COR-L47 (cell line): Measurements from ENCODE around the gene CIAO2B.
"Not testable (repeated sequence)": the region's sequence is repeated elsewhere in the genome, so short reads cannot be mapped to it uniquely, and the experiment has no call there.

Experiments
- DNase-seq: peaks from one replicate; lab custom pipeline; 2025; lab: John Stamatoyannopoulos, UW

Gene CIAO2B

DNA sequence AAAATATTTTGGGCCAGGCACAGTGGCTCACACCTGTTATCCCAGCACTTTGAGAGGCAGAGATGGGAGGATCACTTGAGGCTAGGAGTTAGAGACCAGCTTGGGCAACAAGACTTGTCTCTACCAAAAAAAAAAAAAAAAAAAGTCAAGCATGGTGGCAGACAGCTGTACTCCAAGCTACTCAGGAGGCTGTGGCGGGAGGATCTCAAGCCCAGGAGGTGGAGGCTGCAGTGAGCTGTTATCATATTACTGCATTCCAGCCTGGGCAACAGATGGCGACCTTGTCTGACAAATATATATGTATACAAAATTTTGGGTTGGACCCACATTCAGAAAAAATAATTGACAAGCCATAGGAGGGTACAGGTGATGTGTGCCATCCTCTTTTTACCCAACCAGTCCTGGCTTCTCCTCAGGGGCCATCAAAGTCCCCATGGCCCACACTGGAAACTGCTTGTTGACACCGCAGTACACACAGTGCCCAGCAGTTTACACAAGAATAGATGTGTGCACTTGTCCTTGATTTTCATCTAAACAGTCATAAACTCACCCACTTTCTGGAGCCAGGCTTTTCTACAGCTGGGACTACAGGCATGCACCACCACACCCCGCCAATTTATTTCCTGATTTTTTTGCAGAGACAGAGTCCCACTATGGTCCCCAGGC lies 2.8 kb upstream of the CIAO2B start:
- DNase-seq, result no peak

GRCh38 chr16:66936462-66936861 lies 2.3 kb upstream of the CIAO2B start:
- DNase-seq, result no peak

- DNase-seq, result no peak
Measured at GRCh38 chr16:66935314-66936011, 1.3 kb upstream of the CIAO2B start, which contains the start of gene CES2. CES2 (plus strand) TSS chr16:66935516; CDS start chr16:66935636, 120 bp downstream.

DNA sequence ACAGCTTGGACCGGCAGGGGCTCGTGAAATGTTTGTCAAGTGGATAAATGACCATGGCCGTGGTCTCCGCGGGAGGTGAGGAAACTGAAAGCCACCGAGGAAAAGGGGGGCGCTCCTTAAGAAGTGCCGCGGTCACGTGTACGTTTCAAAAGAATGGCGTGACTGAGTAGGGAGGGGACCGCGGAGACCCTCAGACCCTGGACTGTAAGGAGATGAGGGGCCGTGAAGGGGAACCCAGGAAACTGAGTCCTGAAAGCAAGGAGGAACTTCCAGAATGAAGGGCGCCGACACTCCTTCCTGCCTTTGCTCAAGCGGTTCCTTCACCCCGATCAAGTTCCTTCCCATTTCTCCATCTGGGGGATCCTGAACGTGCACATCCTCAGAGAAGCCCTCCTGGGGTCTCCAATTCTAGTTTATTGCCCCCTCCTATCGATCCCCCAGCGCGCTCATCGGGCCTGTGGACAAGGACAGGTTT lies 674 bp upstream of the CIAO2B start:
- DNase-seq, result not testable (repeated sequence)

DNA sequence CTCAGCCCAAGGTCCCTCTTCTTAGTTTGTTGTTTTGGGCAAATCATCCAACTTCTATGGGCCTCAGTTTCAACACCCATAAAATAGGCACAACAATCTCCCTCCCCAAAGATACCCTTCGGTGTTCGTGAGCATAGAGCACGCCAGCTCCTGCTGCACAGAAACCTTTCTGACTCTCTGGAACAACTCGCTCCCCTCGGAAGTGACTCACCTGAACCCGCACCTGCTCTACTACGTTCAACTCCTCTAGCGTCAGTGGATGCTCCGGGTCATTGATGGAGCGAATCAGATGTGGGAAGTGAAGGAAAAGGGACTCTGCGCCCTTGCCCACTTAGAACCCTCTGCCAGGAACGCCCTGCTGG lies 445 bp downstream of the CIAO2B start:
- DNase-seq, result no peak

GRCh38 chr16:66932076-66932475 lies 2.1 kb downstream of the CIAO2B start:
- no peak for DNase-seq

- DNase-seq, result no peak
Measured at GRCh38 chr16:66931665-66932064, 2.5 kb downstream of the CIAO2B start.

- no peak for DNase-seq
Measured at GRCh38 chr16:66930189-66930588, 4.0 kb downstream of the CIAO2B start.

DNA sequence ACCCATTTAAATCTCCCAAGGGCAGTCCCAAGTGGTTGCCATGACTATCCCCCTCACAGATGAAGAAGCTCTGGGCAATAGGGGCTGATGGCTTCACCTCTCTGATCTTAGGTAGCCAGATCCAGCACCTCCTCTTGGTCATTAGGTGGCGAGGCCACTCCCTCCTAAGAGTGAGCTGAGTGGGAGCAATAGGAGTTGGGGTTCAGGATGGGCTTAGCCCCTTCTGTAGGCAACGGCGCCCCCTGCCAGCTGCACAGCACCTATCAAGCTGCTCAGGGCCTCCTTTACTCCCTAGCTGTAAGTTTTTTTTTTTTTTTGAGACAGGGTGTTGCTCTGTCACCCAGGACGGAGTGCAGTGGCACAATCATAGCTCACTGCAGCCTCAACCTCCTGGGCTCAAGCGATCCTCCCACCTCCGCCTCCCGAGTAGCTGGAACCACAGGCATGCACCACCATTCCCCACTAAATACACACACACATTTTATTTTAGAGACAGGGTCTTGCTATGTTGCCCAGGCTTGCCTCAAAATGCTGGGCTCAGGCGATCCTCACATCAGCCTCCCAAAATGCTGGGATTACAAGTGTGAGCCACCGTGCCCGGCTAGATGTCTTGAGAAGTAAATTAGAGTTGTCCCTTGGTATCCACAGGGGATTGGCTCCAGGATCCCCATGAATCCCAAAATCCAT lies 5.4 kb downstream of the CIAO2B start:
- no peak for DNase-seq

DNA sequence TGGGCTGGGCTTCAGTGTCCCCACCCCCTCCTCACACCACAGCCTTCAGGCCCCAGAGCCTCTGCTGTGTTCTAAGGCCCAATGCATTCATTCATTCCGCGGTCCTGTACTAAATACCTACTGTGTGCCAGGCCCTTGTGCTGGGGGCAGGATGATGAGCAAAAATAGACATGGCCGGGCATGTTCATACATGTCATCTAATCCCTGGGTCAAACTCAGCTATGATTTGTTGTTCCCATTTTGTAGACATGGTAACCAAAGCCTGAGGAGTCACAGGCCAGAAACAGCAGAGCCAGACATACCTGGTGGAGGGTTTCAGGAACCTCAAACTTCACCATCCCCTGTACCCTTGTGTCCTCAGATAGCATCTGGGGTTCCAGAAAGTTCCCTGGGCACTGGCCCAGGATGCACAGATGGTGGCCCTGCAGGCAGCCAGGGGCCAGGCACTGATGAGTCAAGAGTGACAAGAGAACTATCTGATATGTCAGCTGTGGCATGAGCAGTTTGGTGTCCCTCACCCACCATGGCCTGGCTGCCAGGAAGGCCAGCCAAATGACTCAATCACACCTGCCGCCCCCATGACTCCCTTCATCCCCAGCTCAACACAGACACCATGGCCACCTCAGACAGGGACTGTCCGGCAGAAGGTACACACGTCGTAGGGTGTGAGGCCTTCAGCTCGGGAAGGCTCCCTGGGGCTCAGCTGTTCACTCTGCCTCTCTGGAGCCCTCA lies 6.1 kb downstream of the CIAO2B start:
- DNase-seq, result no peak

- no peak for DNase-seq
Measured at GRCh38 chr16:66926961-66927436, 7.2 kb downstream of the CIAO2B start.

- no peak for DNase-seq
Measured at GRCh38 chr16:66926171-66926947, 7.8 kb downstream of the CIAO2B start.

- DNase-seq, result no peak
Measured at GRCh38 chr16:66925322-66925840, 8.8 kb downstream of the CIAO2B start, which contains the start of gene RRAD. RRAD (minus strand) TSS chr16:66925535; CDS start chr16:66925179, 356 bp downstream.

DNA sequence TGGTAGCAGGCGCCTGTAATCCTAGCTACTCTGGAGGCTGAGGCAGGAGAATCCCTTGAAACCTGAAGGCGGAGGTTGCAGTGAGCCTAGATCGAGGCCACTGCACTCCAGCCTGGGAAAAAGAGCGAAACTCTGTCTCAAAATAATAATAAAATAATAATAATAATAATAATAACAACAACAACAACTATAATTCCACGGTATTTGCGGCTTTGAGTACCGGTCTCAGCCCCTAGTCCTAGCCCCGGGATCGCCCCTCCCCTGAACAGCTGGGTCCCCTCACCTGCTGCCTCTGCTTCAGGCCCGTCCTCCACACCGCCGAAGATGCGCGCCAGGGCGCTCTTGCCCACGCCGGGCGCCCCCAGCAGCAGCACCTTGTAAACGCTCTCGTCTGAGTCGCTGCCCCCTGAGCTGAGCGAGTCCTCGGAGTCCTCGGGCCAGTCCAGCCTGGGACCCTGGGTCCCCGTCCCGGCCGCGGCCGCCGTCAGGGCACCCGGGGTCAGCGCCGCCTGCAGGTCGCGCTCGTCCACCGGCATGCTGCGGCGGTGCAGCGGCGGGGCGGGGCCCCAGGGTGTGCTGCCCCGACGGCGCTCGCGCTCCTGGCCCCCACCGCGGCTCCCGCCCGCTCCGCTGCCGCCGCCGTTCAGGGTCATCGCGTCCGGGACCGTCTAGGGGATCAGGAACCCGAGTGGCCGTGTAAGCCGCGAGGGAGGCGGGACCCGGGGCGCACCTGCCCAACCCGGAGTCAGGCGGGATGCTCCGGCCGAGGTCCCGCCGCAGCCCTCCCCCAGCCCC lies 9.5 kb downstream of the CIAO2B start:
- DNase-seq, result no peak

- DNase-seq, result no peak
Measured at GRCh38 chr16:66923866-66924265, 10.3 kb downstream of the CIAO2B start.

DNA sequence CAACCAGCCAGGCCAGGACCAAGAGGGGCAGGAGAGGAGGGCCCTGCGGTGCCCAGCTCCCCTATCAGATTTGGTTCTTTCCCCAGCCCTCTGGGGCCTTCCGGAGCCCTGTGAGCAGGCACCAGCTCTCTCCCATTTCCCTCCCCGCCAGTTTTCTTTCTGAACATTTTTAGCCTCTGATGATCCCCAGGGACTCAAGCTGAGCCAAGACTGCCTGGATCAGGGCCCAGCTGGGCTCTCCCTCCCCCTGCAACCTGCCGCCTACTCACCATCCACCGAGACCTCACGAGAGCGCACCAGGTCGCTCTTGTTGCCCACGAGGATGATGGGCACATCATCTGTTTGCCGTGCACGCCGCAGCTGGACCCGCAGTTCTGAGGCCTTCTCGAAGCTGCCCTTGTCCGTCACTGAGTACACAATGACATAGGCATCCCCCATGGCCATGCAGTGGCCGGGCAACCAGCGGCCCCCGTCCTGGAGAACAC lies 10.9 kb downstream of the CIAO2B start:
- DNase-seq, result no peak

DNA sequence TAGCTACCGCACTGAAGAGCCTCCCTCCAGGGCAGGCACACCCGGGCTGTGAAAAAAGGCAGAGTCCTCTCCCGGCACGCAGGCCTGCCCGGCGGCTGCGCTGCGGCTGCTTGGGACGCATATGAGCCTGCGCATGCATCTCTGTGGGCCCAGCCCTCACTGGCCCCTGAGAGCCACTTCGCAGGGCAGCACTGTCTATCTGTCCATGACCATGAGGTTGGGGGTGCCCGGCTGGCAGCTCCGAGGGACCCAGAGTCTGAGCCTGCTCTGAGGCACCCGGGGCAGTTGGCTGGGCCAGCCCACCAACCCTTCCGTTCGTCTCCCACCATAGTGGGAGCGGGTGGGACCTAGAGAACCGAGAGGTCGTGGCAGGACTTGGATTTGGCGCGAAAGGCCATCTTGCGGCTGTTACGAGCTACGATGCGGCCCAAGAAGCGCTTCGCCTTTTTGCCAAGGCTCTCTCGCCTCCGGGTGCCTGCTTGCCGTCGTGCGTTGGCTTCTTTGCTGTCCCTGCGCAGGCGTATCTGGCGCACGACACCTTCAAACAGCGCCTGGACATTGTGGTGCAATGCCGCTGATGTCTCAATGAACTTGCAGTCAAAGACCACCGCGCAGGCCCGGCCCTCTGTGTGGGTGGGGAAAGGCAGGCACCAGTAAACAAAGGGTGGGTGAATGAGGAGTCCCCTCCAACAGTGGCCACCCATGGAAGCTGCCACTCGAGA lies 12.3 kb downstream of the CIAO2B start:
- DNase-seq, result no peak

- DNase-seq, result no peak
Measured at GRCh38 chr16:66920924-66921680, 13.1 kb downstream of the CIAO2B start.

DNA sequence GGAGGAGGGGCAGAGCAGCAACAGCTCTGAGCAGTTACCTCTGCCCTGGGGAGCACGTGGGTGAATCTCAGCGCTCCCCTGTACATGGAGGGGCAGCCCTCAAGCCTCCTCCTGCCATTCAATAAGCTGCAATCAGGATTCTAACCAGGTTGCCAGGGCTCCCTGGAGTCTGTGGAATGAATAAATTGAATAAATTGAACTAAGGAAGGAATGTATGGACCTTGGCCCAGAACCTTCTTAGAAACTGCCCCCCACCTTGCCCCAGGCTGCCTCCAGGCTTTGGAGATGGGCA lies 14.0 kb downstream of the CIAO2B start:
- no peak for DNase-seq
